Nephron progenitor cell (in vitro differentiated cells): Measurements from ENCODE around the gene DEFB132.

Source experiments
- DNase-seq: peaks from one replicate; pipeline ENCODE4 v3.0.0; 2021
- H3K27ac Mint-ChIP-seq: 2 replicates; pipeline ENCODE4 v1.8.0; 2021; ENCODE audit warnings: mild to moderate bottlenecking, moderate library complexity, mixed read lengths
- H3K27me3 Mint-ChIP-seq: 2 replicates; pipeline ENCODE4 v1.8.0; 2021; ENCODE audit warnings: mild to moderate bottlenecking, low read depth, mixed read lengths; ENCODE audit not compliant: poor library complexity
- H3K36me3 Mint-ChIP-seq: 2 replicates; pipeline ENCODE4 v1.8.0; 2021; ENCODE audit warnings: low read depth, mixed read lengths
- H3K4me1 Mint-ChIP-seq: 2 replicates; pipeline ENCODE4 v1.8.0; 2021; ENCODE audit warnings: mixed read lengths
- H3K4me3 Mint-ChIP-seq: 2 replicates; pipeline ENCODE4 v1.8.0; 2021; ENCODE audit warnings: mild to moderate bottlenecking, moderate library complexity, mixed read lengths
- H3K9me3 Mint-ChIP-seq: 2 replicates; pipeline ENCODE4 v1.8.0; 2021; ENCODE audit warnings: mild to moderate bottlenecking, moderate library complexity, mixed read lengths
- CTCF ChIP-seq: fragments of 200-600 bp; sonication (generic); IDR thresholded peaks from 2 replicates; pipeline ENCODE4 v1.5.0; 2021; ENCODE audit warnings: antibody characterized with exemption

Gene DEFB132

GRCh38 chr20:286508-286907, 29.0 kb downstream of the DEFB132 start:
- Mint-ChIP-seq H3K9me3 (peaks cover 12% of the 10 kb centered on the region), H3K27ac (no peak overlapping the region), H3K27me3 (no peaks in the 10 kb centered on the region), H3K4me1 (peaks cover 25% of the 10 kb centered on the region), H3K36me3 (peaks cover 64% of the 10 kb centered on the region), H3K4me3 (no peak overlapping the region)
- no peak for TF ChIP-seq CTCF
- no peak for DNase-seq

- H3K9me3 Mint-ChIP-seq, result peaks cover 12% of the 10 kb centered on the region
- H3K4me1 Mint-ChIP-seq, result peaks cover 21% of the 10 kb centered on the region
- no peaks in the 10 kb centered on the region for H3K27me3 Mint-ChIP-seq
- peaks cover 48% of the 10 kb centered on the region for H3K36me3 Mint-ChIP-seq
- H3K4me3 Mint-ChIP-seq, result no peak overlapping the region
- H3K27ac Mint-ChIP-seq, result no peak overlapping the region
- TF ChIP-seq CTCF, result no peak
- no peak for DNase-seq
Measured at GRCh38 chr20:288956-289692, 31.6 kb downstream of the DEFB132 start.

GRCh38 chr20:289693-290083, 32.2 kb downstream of the DEFB132 start:
- H3K9me3 Mint-ChIP-seq, result peaks cover 12% of the 10 kb centered on the region
- H3K36me3 Mint-ChIP-seq, result peaks cover 46% of the 10 kb centered on the region
- H3K4me1 Mint-ChIP-seq, result peaks cover 21% of the 10 kb centered on the region
- H3K27me3 Mint-ChIP-seq, result no peaks in the 10 kb centered on the region
- DNase-seq, result no peak
- no peak overlapping the region for H3K27ac Mint-ChIP-seq
- H3K4me3 Mint-ChIP-seq, result no peak overlapping the region
- TF ChIP-seq CTCF, result no peak

- no peak within 1 kb of the TSS for H3K27ac Mint-ChIP-seq
- peaks cover 40% of the 10 kb centered on the region for H3K36me3 Mint-ChIP-seq
- peaks cover 12% of the 10 kb centered on the region for H3K9me3 Mint-ChIP-seq
- H3K4me3 Mint-ChIP-seq, result no peak within 1 kb of the TSS
- DNase-seq, result peak; percentile 94
- peaks cover 26% of the 10 kb centered on the region for H3K4me1 Mint-ChIP-seq
- no peak for TF ChIP-seq CTCF
- H3K27me3 Mint-ChIP-seq, result no peaks in the 10 kb centered on the region
Measured at GRCh38 chr20:290084-290831, 32.7 kb downstream of the DEFB132 start, which contains the start of gene C20orf96. Gene C20orf96, minus strand, starts transcription at chr20:290750. Its CDS starts 140 bp downstream, at chr20:290610.

- H3K4me1 Mint-ChIP-seq, result peaks cover 42% of the 10 kb centered on the region
- H3K4me3 Mint-ChIP-seq, result no peak overlapping the region
- peaks cover under 1% of the 10 kb centered on the region for H3K36me3 Mint-ChIP-seq
- no peaks in the 10 kb centered on the region for H3K27me3 Mint-ChIP-seq
- H3K9me3 Mint-ChIP-seq, result peaks cover 5% of the 10 kb centered on the region
- H3K27ac Mint-ChIP-seq, result no peak overlapping the region
- TF ChIP-seq CTCF, result no peak
- no peak for DNase-seq
Measured at GRCh38 chr20:294602-295001, 37.1 kb downstream of the DEFB132 start.
